Measurements from ENCODE around the gene GTF3A.

GTF3A gene

GRCh38 chr13:27449936-27450828 is 25.8 kb downstream of the GTF3A start, which contains the start of gene MTIF3:
Gene MTIF3, minus strand, starts transcription at chr13:27450564. Its CDS starts 10,116 bp downstream, at chr13:27440448.
- peak within 1 kb of the TSS; percentile 85 for H3K9ac ChIP-seq (ENCODE audit: low read depth, low read length)
- peak within 1 kb of the TSS; percentile 95 for H3K27ac ChIP-seq (ENCODE audit: low read depth, low read length)
- peak within 1 kb of the TSS; percentile 75 for H3K4me3 ChIP-seq (ENCODE audit: low read length)
- under 1% methylated on average over 81 of the region's 81 CpGs for WGBS
- no peaks in the 10 kb centered on the region for H3K9me3 ChIP-seq (ENCODE audit: insufficient read depth, low read depth, low read length)
- peaks cover 11% of the 10 kb centered on the region; the same call in 1 of the 2 replicates for H3K27me3 ChIP-seq (ENCODE audit: insufficient read depth, low read length)
- peaks cover 16% of the 10 kb centered on the region for H3K4me1 ChIP-seq (ENCODE audit: insufficient read depth, low read length)
- no peaks in the 10 kb centered on the region for H3K36me3 ChIP-seq (ENCODE audit: insufficient read depth, low read length)

DNA sequence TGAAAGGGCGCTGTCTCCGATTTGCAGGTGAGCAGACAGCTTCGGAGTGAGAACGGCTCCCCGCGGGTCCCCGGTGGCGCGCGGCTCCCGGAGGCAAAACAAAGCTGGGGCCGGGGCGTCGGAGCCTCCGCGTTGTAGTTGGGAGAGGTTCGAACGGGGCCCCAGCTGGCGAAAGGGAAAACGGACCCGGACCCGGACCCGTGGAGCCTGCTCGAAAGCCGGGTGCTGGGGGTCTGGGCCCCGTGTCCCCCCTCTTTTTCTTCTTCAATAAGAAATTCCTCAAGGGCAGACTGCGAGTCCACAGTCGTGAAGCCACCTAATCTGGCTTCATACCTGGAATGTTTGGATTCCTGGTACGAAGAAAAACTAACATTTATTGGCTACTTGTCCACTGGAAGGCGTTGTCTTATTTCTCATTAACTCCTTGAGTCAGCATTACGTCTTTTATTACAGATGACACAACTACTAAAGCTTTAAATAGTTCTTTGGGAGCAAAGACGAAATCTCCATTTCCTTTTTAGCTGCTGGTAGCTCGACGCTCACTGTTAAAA is 26.6 kb downstream of the GTF3A start:
- Histone ChIP-seq H3K27me3 (ENCODE audit: insufficient read depth, low read length) (peaks cover 11% of the 10 kb centered on the region; the same call in 1 of the 2 replicates), H3K9me3 (ENCODE audit: insufficient read depth, low read depth, low read length) (no peaks in the 10 kb centered on the region), H3K4me1 (ENCODE audit: insufficient read depth, low read length) (peaks cover 22% of the 10 kb centered on the region), H3K36me3 (ENCODE audit: insufficient read depth, low read length) (no peaks in the 10 kb centered on the region), H3K27ac (ENCODE audit: low read depth, low read length) (peak overlapping the region; percentile 95), H3K9ac (ENCODE audit: low read depth, low read length) (peak overlapping the region; percentile 85), H3K4me3 (ENCODE audit: low read length) (peak overlapping the region; percentile 75)
- WGBS, result 3% methylated on average over 34 of the region's 34 CpGs

DNA sequence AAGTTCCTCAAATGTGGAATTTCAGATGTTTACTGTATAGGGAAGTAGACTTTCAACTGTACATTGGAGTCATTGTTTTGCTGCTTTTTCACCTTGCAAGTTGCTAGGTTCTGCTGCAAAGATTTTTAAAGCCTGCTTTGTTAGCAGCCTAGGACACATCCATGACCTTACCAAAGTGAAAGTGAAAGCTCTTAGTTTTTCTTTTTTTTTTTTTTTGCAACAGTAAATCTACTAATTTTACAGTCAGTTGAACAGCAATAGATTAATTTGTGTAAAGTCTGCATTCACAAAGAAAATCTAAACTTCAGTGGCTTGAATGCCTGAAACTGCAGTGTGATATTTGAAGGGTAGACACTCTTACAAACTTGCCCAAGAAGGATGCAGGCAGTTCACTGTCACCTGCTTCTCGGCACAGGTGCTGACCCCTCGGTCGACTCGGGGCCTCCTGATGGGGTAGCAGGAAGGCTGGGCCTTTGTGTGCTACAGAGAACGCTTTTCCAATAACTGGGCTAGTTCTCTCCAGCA is 31.0 kb downstream of the GTF3A start:
- WGBS, result 59% methylated on average over 5 of the region's 5 CpGs
- Histone ChIP-seq H3K36me3 (ENCODE audit: insufficient read depth, low read length) (no peaks in the 10 kb centered on the region), H3K9ac (ENCODE audit: low read depth, low read length) (no peak overlapping the region; the same call in 1 of the 2 replicates), H3K4me3 (ENCODE audit: low read length) (no peak overlapping the region), H3K4me1 (ENCODE audit: insufficient read depth, low read length) (peaks cover 15% of the 10 kb centered on the region), H3K9me3 (ENCODE audit: insufficient read depth, low read depth, low read length) (no peaks in the 10 kb centered on the region), H3K27ac (ENCODE audit: low read depth, low read length) (no peak overlapping the region), H3K27me3 (ENCODE audit: insufficient read depth, low read length) (peaks cover 11% of the 10 kb centered on the region; the same call in 1 of the 2 replicates)

DNA sequence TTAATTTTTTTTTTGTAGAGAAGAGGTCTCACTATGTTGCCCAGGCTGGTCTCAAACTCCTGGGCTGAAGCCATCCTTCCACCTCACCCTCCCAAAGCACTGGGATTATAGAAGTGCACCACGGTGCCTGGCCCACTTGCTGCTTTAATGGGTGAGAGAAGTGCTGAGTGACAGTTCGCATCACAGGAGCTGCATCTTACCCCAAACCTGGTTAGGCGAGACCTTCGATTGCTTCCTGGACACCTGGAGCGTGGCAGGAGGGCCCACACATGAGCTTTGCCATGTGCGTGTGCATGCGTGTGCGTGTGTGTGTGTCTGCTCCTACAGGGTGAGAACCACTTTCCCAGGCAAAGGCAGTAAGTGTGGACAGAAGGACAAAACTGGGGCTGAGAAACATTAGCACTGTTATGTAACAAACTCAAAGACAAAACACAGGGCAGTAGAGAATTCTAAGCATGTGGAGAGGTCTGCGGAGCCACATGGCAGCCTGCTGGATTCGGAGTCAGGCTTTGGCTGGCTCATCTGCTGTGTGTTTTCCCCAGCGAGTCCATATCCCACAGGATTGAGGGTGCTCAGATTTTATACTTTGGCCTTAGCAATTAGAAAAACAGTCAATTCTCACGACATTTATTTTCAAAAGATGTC is 37.6 kb downstream of the GTF3A start:
- no peaks in the 10 kb centered on the region for H3K27me3 ChIP-seq (ENCODE audit: insufficient read depth, low read length)
- no peak overlapping the region for H3K4me3 ChIP-seq (ENCODE audit: low read length)
- H3K9ac ChIP-seq (ENCODE audit: low read depth, low read length), result no peak overlapping the region
- H3K4me1 ChIP-seq (ENCODE audit: insufficient read depth, low read length), result no peaks in the 10 kb centered on the region
- no peaks in the 10 kb centered on the region for H3K36me3 ChIP-seq (ENCODE audit: insufficient read depth, low read length)
- 94% methylated on average over 11 of the region's 12 CpGs for WGBS
- H3K27ac ChIP-seq (ENCODE audit: low read depth, low read length), result no peak overlapping the region
- H3K9me3 ChIP-seq (ENCODE audit: insufficient read depth, low read depth, low read length), result no peaks in the 10 kb centered on the region

DNA sequence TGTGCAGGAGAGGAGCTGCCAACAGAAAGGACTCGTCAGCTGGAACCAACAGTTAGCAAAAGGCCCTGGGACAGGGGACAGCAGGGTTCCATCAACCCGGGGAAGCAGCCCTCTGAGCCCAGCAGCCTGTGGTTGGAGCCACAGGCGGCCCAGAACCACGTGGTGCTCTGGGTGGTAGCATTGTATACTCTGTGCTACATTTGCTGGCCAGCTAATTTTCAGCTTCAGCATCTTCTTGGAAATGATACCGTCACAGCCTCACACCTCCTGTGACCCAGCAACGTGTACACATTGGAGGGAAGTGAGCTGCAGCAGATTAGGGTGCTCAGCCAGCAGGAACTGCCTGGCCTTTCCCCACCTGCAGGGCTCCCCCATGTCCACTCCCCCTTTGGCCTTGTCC is 39.1 kb downstream of the GTF3A start:
- Histone ChIP-seq H3K4me3 (ENCODE audit: low read length) (no peak overlapping the region), H3K4me1 (ENCODE audit: insufficient read depth, low read length) (no peaks in the 10 kb centered on the region), H3K27ac (ENCODE audit: low read depth, low read length) (no peak overlapping the region), H3K36me3 (ENCODE audit: insufficient read depth, low read length) (no peaks in the 10 kb centered on the region), H3K27me3 (ENCODE audit: insufficient read depth, low read length) (no peaks in the 10 kb centered on the region), H3K9ac (ENCODE audit: low read depth, low read length) (no peak overlapping the region), H3K9me3 (ENCODE audit: insufficient read depth, low read depth, low read length) (no peaks in the 10 kb centered on the region)
- WGBS, result 83% methylated on average over 6 of the region's 6 CpGs

DNA sequence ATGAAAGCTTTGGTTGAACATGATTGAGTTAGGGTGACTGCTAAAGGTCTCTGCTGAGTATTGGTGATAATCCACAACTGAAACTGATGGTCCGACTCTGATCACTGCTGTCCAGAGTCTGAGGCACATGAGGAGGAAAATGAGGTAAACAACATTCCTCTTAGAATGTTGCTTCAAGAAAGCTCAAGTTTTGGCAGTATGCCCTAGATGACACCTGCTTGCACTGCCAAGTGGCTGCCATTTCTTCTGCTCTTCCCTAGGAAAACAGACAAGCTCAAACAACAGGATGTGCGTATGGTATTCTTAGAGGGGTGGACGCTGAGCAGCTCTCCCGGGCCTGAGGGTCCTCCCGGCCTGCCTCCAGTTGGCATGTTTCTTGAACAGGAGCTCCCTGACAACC is 41.2 kb downstream of the GTF3A start:
- no peaks in the 10 kb centered on the region for H3K27me3 ChIP-seq (ENCODE audit: insufficient read depth, low read length)
- H3K4me3 ChIP-seq (ENCODE audit: low read length), result no peak overlapping the region
- no peak overlapping the region for H3K9ac ChIP-seq (ENCODE audit: low read depth, low read length)
- H3K9me3 ChIP-seq (ENCODE audit: insufficient read depth, low read depth, low read length), result no peaks in the 10 kb centered on the region
- no peaks in the 10 kb centered on the region for H3K4me1 ChIP-seq (ENCODE audit: insufficient read depth, low read length)
- 88% methylated on average over 5 of the region's 5 CpGs for WGBS
- H3K27ac ChIP-seq (ENCODE audit: low read depth, low read length), result no peak overlapping the region
- H3K36me3 ChIP-seq (ENCODE audit: insufficient read depth, low read length), result no peaks in the 10 kb centered on the region

DNA sequence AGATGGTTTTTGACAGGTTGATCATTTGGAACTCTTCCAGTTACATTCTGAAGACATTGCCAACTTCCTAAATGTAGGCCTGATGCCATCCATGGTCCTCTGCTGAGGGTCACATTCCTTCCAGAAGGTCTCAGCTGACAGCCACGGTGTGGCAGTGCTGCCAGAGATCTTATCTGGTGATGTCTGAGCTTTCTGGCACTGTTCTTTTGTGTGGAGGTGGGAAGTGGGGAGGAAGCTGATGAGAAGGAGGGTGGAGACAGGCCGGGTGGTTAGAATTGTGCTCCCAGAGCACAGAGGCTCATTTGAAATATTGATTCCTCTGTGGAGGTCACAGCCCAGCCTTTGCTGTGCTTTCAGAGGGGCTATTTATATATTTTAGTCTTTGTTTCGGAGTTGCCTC is 42.1 kb downstream of the GTF3A start:
- no peaks in the 10 kb centered on the region for H3K9me3 ChIP-seq (ENCODE audit: insufficient read depth, low read depth, low read length)
- H3K4me1 ChIP-seq (ENCODE audit: insufficient read depth, low read length), result no peaks in the 10 kb centered on the region
- no peaks in the 10 kb centered on the region for H3K36me3 ChIP-seq (ENCODE audit: insufficient read depth, low read length)
- H3K4me3 ChIP-seq (ENCODE audit: low read length), result no peak overlapping the region
- WGBS, result 69% methylated on average over 3 of the region's 3 CpGs
- H3K9ac ChIP-seq (ENCODE audit: low read depth, low read length), result no peak overlapping the region
- H3K27me3 ChIP-seq (ENCODE audit: insufficient read depth, low read length), result no peaks in the 10 kb centered on the region
- H3K27ac ChIP-seq (ENCODE audit: low read depth, low read length), result no peak overlapping the region

DNA sequence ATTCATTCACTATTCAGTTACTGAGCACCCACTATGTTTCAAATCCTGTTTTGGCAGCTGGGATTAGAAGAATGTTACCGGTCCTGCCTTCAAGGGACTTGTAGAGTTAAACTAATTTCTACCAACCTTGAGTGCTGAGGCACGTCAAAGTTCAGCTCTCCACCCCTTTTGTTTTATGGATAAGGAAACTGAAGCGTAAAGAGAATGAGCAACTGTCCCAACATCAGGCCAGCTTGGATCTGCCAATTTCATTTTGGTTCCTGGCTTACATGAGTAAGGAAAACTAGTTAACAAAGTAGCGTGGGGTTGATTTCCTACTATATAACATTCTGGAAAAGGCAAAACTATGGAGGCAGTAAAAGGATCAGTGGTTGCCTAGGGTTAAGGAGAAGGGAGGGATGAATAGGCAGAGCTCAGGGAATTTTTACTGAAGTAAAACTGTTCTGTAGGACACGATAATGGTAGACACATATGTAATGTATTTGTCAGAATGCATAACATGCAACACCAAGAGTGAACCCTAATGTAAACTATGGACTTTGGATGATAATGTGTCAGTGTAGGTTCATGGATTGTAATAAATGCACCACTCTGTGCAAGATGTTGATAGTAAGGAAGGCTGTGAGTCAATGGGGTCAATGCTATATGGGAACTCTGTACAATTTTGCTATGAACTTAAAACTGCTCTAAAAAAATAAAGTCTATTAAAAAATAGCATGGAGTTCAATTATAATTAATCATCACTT is 45.8 kb downstream of the GTF3A start:
- no peaks in the 10 kb centered on the region for H3K36me3 ChIP-seq (ENCODE audit: insufficient read depth, low read length)
- H3K27me3 ChIP-seq (ENCODE audit: insufficient read depth, low read length), result no peaks in the 10 kb centered on the region
- 95% methylated on average over 4 of the region's 5 CpGs for WGBS
- no peaks in the 10 kb centered on the region for H3K9me3 ChIP-seq (ENCODE audit: insufficient read depth, low read depth, low read length)
- H3K9ac ChIP-seq (ENCODE audit: low read depth, low read length), result no peak overlapping the region
- H3K4me1 ChIP-seq (ENCODE audit: insufficient read depth, low read length), result no peaks in the 10 kb centered on the region
- no peak overlapping the region for H3K27ac ChIP-seq (ENCODE audit: low read depth, low read length)
- no peak overlapping the region for H3K4me3 ChIP-seq (ENCODE audit: low read length)

DNA sequence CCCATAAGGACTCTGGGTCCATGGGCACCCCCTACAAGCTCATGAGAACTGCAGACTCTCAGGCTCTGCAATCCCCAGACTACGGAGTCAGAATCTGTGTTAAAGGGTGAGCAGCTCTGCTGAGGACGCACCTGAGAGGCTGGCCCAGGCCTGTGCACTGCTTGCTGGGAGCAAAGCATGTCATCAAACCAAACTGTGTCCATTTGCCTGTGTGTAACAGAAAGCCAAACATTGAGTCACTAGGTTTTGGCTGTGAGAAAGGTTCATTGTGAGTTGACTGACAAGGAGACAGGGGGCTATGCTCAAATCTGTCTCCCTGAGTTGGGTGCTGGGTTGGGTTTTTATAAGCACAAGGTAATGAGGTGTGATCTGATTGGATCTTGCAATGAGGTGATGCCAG is 48.0 kb downstream of the GTF3A start:
- 93% methylated on average over 2 of the region's 2 CpGs for WGBS
- H3K27ac ChIP-seq (ENCODE audit: low read depth, low read length), result no peak overlapping the region
- no peaks in the 10 kb centered on the region for H3K27me3 ChIP-seq (ENCODE audit: insufficient read depth, low read length)

GRCh38 chr13:27472941-27473340 is 48.5 kb downstream of the GTF3A start:
- 95% methylated on average over 3 of the region's 3 CpGs for WGBS
- Histone ChIP-seq H3K27me3 (ENCODE audit: insufficient read depth, low read length) (no peaks in the 10 kb centered on the region), H3K36me3 (ENCODE audit: insufficient read depth, low read length) (no peaks in the 10 kb centered on the region), H3K4me3 (ENCODE audit: low read length) (no peak overlapping the region), H3K9me3 (ENCODE audit: insufficient read depth, low read depth, low read length) (no peaks in the 10 kb centered on the region), H3K27ac (ENCODE audit: low read depth, low read length) (no peak overlapping the region), H3K9ac (ENCODE audit: low read depth, low read length) (no peak overlapping the region), H3K4me1 (ENCODE audit: insufficient read depth, low read length) (no peaks in the 10 kb centered on the region)

More for the DNA sequence above, 48.0 kb downstream of the GTF3A start:
- Histone ChIP-seq H3K4me3 (ENCODE audit: low read length) (no peak overlapping the region), H3K36me3 (ENCODE audit: insufficient read depth, low read length) (no peaks in the 10 kb centered on the region), H3K4me1 (ENCODE audit: insufficient read depth, low read length) (no peaks in the 10 kb centered on the region), H3K9ac (ENCODE audit: low read depth, low read length) (no peak overlapping the region), H3K9me3 (ENCODE audit: insufficient read depth, low read depth, low read length) (no peaks in the 10 kb centered on the region)
